HG02642 (cell line): Measurements from ENCODE around the gene SERPINB7.

Experiments used
- ATAC-seq: cut with Tn5 transposase; IDR thresholded peaks from one replicate; pipeline ENCODE4 v1.9.1; 2021; ENCODE audit warnings: mild to moderate bottlenecking; ENCODE audit not compliant: unreplicated experiment, poor library complexity

SERPINB7 gene

GRCh38 chr18:63784787-63785452, 9.7 kb downstream of the SERPINB7 start:
- no peak for ATAC-seq

GRCh38 chr18:63787673-63788072, 12.5 kb downstream of the SERPINB7 start:
- no peak for ATAC-seq

DNA sequence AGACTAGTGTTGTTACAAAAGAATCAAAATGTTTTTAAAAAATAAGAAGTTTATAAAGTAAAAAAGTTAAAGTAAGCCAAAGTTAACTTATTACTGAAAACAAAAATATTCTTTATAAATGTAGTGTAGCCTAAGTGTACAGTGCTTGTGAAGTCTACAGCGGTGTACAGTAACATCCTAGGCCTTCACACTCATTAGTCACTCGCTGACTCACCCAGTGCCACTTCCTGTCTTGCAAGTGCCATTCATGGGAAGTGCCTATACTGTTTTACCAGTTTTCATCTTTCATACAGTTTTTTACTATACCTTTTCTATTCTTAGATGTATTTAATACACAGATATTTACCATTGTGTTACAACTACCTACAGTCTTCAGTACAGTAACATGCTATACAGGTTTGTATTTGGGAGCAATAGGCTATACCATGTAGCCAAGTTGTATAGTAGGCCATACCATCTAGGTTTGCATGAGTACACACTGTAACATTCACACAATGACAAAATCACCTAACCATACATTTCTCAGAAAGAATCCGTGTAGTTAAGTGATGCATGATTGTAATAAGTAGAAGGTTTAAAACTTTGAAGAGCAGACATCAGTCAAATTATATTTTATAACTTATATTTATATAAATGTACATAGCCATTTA, 13.4 kb downstream of the SERPINB7 start:
- ATAC-seq: no peak

DNA sequence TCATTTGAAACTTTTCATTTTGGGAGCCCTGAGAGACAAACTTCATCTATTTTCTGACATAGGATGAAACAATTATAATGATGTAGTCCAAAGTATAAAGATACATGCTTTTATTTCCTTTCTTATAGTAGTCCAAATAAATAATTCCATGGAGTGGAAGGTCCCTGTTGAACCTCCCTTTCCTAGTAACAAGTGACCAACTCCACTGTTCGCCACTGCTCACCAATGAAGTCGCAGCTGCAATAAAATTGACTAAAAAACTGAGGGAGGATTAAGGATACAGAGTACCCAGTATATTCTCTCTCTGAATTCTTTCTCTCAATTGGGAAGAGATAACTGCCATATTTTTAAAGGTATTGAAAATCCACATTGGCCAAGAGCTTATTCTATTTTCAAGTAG, 14.1 kb downstream of the SERPINB7 start:
- ATAC-seq: no peak

GRCh38 chr18:63795606-63796005, 20.4 kb downstream of the SERPINB7 start:
- ATAC-seq: no peak

DNA sequence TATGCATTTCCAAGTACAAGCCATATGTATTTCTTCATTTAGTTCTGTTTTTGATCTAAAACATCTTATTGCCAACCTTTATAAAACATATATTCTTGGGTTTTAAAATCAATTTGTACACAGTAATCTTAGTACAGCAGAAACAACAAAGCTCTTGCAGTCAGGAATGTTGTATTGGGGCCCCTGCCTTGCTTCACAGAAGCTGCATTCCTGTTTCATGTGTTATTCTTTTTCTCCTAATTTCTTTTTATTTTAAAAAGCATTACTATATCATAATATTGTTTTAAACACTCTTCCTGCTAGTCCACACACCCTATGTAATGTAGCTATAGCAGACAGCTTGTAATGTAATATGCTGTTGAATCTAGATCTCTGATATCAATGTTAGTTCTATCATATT, 24.0 kb downstream of the SERPINB7 start:
- no peak for ATAC-seq

DNA sequence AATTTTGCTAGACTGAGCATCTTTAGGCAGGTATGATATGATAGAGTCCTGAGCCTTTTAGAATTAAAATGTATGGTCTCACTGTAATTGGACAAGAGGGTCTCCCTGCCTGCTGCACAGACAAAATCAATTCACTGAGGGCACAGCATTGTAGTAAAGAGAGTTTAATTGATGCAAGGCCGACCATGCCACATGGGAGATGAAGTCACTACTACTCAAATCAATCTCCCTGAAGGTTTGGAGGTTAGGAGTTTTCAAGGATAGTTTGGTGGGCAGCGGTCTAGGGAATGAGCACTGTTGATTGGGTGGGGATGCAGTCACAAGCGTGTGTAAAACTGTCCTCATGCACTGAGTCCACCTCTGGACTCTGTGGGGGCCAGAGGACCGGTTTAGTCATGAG, 26.1 kb downstream of the SERPINB7 start:
- ATAC-seq: no peak

DNA sequence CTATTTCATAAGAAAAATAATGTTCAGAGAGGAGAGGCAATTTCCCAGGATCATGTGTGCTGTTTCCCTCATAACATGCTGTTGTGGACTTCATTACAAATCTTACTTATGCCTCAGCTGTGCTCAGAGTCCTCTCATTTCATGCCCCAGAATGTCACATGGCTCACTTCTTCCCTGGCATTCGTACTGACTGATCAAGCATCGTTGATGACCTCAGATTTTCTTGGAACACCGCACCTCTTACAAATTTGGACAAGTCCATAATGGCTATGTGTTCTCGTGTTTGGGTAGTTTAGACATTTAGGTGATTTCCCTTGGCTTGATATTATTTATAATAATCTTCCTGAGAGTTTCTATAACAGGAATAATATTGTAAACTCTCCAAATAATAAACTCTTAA, 32.9 kb downstream of the SERPINB7 start:
- ATAC-seq: no peak

- ATAC-seq: no peak
Observed at GRCh38 chr18:63817441-63818051, 42.3 kb downstream of the SERPINB7 start.

GRCh38 chr18:63818212-63818611, 43.0 kb downstream of the SERPINB7 start:
- ATAC-seq: no peak

- ATAC-seq: no peak
Observed at GRCh38 chr18:63819786-63820185, 44.6 kb downstream of the SERPINB7 start.

DNA sequence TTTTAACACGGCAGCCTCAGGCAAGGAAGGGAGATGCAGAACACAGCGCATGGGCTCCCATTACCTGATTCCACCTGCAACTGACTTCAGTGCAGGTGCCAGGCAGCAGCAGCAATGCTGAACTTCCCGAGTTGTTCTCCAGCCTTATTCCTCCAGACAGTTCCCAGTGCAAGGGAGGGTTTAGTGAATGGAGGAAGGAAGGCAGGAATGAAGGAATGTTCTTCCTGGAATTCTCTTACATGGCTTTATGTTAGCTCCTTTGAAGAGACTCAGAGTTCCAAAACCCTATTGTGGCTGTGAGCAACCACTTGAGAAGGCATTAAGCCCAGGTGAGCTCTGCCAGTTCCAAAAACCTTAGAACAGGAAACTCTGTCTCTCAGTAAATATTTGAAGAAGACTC, 45.5 kb downstream of the SERPINB7 start:
- ATAC-seq: no peak

- no peak for ATAC-seq
Observed at GRCh38 chr18:63823516-63824219, 48.5 kb downstream of the SERPINB7 start.

DNA sequence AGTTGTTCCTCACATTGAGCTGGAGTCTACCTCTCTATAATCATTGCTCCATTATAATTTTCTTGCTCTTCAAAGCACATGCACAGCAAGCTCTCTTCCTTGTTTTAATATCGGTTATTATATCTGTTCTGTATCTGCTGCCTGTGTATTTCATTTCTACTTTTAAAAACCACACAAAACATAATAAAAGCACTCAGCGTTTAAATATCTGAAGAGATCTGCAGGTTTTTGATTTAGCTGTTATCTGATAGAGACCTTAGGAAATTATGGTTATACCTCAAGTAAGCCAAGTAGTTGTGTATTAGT, 49.0 kb downstream of the SERPINB7 start:
- no peak for ATAC-seq

DNA sequence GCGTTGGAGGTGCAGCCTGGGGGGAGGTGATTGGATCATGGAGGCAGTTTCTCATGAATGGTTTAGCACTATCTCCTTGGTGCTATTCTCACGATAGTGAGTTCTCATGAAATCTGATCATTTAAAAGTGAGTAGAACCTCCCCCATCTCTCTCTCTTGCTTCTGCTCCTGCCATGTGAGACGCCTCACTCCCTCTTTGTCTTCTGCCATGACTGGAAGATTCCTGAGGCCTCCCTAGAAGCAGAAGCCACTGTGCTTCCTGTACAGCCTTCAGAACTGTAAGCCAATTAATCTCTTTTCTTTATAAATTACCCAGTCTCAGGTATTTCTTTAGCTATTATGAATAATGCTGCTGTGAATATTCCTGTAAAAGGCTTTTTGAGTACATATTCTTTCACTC, 52.9 kb downstream of the SERPINB7 start:
- ATAC-seq: no peak

DNA sequence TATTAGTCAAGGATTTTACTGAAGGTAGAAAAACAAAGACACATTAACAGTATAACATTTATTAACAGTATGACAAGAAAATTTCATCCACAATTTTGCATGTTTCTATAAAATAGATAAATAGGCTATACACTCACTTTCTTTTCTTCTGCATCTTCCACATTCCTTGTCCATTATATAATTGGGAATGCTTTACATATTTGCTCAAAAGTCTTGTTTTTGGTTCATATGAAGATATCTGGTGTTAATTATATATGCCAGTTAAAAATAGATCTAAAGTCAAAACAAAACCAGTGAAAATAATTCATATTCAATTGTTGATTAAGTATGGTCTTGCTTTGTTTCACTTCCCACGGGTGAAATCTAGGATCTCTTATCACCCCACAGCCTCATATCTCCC, 53.4 kb downstream of the SERPINB7 start:
- ATAC-seq: no peak

DNA sequence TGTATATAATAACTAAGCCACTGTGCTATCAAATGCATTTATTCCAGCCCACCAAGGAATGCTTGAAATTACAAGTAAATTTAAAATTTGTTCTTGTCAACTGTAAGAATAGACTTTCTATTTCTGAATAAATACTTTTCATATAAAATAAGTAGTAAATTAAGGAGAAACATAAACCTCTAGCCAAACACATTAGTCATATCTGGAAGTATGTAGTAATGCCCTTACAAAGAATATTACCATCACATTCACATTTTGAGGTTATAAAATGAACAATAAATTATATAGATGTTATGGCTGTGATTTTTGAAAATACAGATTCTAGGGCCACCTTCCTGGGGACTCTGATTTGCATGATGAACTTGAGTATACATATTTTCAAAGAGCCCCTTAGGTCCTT, 54.7 kb downstream of the SERPINB7 start:
- ATAC-seq: no peak

- ATAC-seq: peak; percentile 93
Observed at GRCh38 chr18:63831080-63831788, 56.0 kb downstream of the SERPINB7 start.

- ATAC-seq: peak; percentile 73
Observed at GRCh38 chr18:63832470-63832869, 57.3 kb downstream of the SERPINB7 start.

- no peak for ATAC-seq
Observed at GRCh38 chr18:63834471-63835113, 59.4 kb downstream of the SERPINB7 start.
